Measurements from ENCODE around the gene STMN3.

STMN3 gene

DNA sequence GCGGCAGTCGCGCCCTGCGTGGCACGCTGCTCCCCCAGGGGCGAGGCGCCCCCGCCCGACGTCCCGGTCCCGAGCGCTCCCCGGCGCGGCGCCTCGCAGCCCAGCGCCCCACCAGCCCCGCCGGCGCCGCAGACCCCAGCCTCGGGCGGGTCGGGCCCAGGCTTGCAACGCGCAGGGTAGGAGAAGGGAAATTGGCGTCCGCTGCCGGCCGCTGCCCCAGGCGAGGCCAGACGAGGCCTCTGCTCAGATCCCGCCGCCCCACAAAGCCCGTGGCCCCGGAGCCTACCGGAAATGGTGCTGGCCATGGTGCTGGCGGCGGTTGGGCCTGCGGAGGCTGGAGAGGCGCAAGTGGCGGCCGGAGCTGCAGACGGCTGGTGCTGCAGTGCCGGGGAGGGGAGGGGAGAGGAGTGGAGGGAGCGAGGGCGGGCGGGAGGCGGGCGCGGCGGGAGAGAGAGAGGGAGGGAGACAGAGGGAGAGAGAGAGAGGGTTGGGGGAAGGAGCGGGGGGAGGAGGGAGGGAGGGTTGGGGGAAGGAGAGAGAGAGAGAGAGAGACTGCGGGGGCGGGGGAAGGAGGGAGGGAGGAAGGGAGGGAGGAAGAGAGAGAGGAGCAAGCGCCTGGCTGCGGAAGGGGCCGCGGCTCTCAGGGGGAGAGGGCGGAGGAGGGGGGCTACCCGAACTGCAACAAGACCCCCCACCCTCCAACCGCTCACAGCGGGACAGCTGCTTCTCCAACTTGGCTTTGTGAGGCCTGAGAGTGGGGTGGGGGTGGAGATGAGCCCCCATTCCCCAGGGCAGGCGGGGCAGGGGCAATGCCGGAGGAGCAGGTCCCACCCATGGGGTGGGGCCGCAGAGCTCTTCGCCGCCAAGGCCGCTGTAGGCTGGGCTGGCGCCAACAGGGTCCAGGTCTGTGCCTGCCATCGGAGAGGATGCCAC is at the start of gene STMN3:
Gene STMN3 (minus strand): TSS at position 384 of the 933 bp plus-strand sequence. CDS start 79 bp downstream, at position 305.
- DNase-seq: peak; percentile 95

GRCh38 chr20:63702036-63702665 is 48.9 kb upstream of the STMN3 start:
- DNase-seq: no peak

GRCh38 chr20:63701329-63702035 is 48.3 kb upstream of the STMN3 start:
- DNase-seq: no peak

DNA sequence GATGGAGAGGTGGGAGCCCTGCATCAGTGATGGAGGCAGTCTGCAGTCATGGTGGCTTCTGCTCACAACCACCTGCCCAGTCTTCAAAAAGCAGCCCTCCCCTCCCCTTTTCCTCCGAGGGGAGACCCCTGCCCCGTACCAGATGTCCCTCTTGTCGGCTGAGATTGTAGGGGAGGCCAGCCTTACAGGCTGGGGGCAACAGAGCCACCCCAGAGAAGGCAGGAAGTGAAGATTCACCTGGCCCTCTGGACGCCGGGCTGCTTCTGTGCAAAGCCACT is 47.8 kb upstream of the STMN3 start:
- no peak for DNase-seq

GRCh38 chr20:63700199-63701050 is 47.2 kb upstream of the STMN3 start:
- no peak for DNase-seq

- DNase-seq: no peak
Observed at GRCh38 chr20:63699466-63700198, 46.4 kb upstream of the STMN3 start.

DNA sequence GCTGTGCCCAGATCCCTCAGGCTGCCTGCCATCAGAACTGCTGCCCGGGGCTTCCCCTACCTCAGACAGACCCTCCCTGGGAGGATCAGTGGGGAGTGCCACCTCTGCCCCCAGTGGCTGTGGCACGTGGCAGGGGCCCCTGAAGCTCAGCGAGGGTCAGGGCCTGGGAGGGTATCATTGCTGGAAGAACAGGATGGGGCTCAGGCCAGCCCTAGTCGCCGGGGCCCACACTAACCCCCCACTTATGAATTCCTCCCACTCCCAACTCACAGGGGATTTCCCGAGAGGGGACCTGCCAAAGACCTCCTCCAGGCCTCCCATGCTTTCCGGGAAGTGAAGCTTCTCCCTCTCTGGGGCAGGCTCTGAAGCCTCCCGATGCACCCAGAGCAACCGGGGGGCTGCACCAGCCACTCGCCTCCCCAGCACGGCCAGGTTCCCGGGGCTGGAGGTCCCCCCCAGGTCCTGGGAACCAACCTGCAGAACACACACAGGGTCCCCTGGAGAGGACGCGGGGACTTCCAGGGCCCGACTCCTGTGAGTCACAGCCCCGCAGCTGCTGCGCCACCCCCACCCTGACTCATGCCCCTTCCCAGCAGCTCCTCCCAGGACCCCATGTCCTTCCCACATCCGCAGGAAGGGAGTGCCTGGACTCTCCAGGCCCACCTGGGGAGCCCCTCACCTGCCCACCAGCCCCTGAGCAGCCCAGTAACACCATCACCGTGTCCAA is 45.7 kb upstream of the STMN3 start:
- DNase-seq: peak; percentile 89

- peak; percentile 52 for DNase-seq
Observed at GRCh38 chr20:63697868-63698545, 44.8 kb upstream of the STMN3 start.

GRCh38 chr20:63697357-63697867 is 44.2 kb upstream of the STMN3 start:
- peak; percentile 54 for DNase-seq

GRCh38 chr20:63696628-63697356 is 43.6 kb upstream of the STMN3 start, which contains the start of gene TNFRSF6B:
TSS of gene TNFRSF6B (plus strand) at chr20:63696652. CDS start at chr20:63696768, 116 bp downstream.
- peak; percentile 55 for DNase-seq

DNA sequence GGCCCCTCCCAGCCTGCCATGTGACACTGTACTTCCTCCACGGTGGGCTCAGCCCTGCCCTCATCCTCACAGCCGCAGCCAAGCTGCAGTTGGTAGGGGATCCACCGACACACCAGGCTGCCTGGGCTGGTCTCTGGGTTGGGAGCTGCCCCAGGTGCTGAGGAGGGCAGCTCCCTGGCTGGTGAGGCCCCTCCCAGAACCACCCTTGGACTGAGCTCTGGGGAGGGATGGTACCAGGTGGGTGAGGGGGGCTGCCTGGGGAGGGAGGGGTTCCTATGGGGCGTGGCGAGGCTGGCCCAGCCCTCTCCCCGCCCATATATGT is 43.0 kb upstream of the STMN3 start:
- DNase-seq: no peak

- DNase-seq: no peak
Observed at GRCh38 chr20:63695424-63696305, 42.4 kb upstream of the STMN3 start.

DNA sequence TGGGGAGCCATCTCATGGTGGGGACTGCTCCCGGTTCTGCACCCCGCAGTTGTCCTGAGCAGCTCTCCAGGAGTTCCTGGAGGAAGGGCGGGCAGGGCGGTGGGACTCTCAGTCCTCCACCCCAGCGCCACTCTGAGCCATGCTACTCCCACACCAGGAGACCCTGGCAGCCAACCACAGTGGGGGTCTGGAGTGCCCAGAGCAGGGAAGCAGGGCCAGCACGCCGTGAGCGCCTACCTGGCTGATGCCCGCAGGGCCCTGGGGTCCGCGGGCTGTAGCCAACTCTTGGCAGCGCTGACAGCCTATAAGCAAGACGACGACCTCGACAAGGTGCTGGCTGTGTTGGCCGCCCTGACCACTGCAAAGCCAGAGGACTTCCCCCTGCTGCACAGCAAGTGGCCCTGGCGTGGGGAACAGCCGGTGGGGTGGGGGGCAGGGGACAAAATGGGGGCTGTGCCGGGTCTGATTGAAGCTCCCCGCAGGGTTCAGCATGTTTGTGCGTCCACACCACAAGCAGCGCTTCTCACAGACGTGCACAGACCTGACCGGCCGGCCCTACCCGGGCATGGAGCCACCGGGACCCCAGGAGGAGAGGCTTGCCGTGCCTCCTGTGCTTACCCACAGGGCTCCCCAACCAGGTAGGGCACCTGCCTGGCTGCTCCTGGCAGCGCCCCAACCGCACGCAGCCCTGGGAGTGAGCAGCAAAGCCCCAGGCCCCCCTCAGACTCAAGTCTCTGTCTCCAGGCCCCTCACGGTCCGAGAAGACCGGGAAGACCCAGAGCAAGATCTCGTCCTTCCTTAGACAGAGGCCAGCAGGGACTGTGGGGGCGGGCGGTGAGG is 41.6 kb upstream of the STMN3 start:
- no peak for DNase-seq

DNA sequence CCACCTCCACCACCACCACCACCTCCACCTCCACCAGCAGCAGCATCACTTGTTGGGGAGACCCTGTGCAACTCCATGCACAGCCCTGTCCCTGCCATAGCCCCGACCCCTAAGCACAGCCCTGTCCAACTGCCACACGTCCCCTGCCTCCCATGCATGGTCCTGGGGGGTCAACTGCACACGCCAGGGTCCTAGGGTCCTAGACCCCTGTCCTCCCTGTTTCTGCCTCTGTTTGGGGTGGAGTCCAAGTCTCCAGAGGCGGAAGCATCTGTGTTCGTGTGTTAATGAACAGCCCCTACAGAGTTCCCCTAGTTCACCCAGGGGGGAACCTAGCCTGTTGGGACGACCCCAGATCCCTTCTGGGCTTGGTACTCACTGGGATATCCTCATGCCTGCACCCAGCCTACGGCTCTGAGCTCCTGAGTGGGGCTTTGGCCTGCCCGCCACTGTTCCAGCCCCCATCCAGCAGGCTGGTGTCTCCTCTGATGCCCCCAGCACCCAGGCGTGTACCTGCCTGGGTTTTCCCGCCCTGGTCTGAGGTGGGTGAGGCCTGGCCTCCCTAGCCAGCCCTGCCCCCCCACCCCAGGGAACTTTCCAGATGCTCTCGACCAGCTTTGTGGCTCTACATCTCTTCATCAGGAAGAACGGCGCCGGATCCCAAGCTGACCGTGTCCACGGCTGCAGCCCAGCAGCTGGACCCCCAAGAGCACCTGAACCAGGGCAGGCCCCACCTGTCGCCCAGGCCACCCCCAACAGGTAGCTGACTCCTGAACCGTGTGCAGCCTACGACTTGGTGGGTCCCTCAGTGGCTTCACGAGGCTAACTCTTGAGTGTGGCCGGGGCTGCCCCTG is 40.7 kb upstream of the STMN3 start:
- DNase-seq: no peak

- DNase-seq: no peak
Observed at GRCh38 chr20:63693083-63693732, 40.0 kb upstream of the STMN3 start.

DNA sequence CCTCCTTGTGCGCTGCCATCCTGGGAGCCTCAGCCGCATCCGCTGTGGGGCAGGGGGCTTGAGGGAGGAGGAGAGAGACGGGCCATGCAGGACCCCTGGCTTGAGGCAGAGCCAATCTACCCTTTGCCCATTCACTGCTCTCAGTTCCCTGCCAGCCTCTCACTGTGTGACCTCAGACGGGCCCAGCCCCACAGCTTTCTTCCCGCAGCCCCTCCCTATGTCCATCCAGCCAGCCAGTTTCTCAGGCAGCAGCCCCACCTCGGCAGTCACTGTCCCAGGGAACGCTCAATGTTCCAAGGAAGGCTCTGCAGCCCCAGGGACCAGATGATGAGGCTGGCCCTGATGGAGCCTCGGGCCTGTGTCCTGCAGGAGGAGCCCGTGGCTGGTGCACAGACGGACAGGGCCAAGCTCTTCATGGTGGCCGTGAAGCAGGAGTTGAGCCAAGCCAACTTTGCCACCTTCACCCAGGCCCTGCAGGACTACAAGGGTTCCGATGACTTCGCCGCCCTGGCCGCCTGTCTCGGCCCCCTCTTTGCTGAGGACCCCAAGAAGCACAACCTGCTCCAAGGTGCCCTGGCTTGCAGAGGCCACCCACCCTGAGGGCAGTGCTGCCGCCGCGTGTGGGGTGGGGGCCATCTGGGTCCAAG is 39.3 kb upstream of the STMN3 start:
- peak; percentile 47 for DNase-seq

All from DMS53 (cell line).